ENCODE results near the gene NDUFB8.

The NDUFB8 gene

GRCh38 chr10:100487529-100487928 lies 42.1 kb downstream of the NDUFB8 start:
- Histone ChIP-seq H3K27me3 (ENCODE audit: insufficient read depth, low read length) (no peaks in the 10 kb centered on the region), H3K36me3 (ENCODE audit: insufficient read depth, low read length) (peaks cover 18% of the 10 kb centered on the region), H3K9me3 (ENCODE audit: low read length) (peaks cover 3% of the 10 kb centered on the region), H2AFZ (ENCODE audit: low read depth, low read length) (no peak overlapping the region), H3K4me1 (ENCODE audit: insufficient read depth, low read length) (peaks cover 36% of the 10 kb centered on the region), H3K4me3 (ENCODE audit: low read length) (no peak overlapping the region)

- H3K4me1 ChIP-seq (ENCODE audit: insufficient read depth, low read length) = peaks cover 40% of the 10 kb centered on the region
- peaks cover 3% of the 10 kb centered on the region for H3K9me3 ChIP-seq (ENCODE audit: low read length)
- peaks cover 18% of the 10 kb centered on the region for H3K36me3 ChIP-seq (ENCODE audit: insufficient read depth, low read length)
- no peaks in the 10 kb centered on the region for H3K27me3 ChIP-seq (ENCODE audit: insufficient read depth, low read length)
- H3K4me3 ChIP-seq (ENCODE audit: low read length) = no peak overlapping the region
- no peak overlapping the region for H2AFZ ChIP-seq (ENCODE audit: low read depth, low read length)
Measured at GRCh38 chr10:100485801-100486495, 43.7 kb downstream of the NDUFB8 start.

- H3K4me3 ChIP-seq (ENCODE audit: low read length) = no peak overlapping the region
- peaks cover 40% of the 10 kb centered on the region for H3K4me1 ChIP-seq (ENCODE audit: insufficient read depth, low read length)
- peaks cover 18% of the 10 kb centered on the region for H3K36me3 ChIP-seq (ENCODE audit: insufficient read depth, low read length)
- no peak overlapping the region for H2AFZ ChIP-seq (ENCODE audit: low read depth, low read length)
- peaks cover 3% of the 10 kb centered on the region for H3K9me3 ChIP-seq (ENCODE audit: low read length)
- no peaks in the 10 kb centered on the region for H3K27me3 ChIP-seq (ENCODE audit: insufficient read depth, low read length)
Measured at GRCh38 chr10:100485366-100485765, 44.3 kb downstream of the NDUFB8 start.

- H3K9me3 ChIP-seq (ENCODE audit: low read length) = no peaks in the 10 kb centered on the region
- H3K36me3 ChIP-seq (ENCODE audit: insufficient read depth, low read length) = peaks cover 10% of the 10 kb centered on the region
- peaks cover 13% of the 10 kb centered on the region for H3K27me3 ChIP-seq (ENCODE audit: insufficient read depth, low read length)
- H3K4me1 ChIP-seq (ENCODE audit: insufficient read depth, low read length) = peaks cover 40% of the 10 kb centered on the region
- H3K4me3 ChIP-seq (ENCODE audit: low read length) = no peak overlapping the region
- H2AFZ ChIP-seq (ENCODE audit: low read depth, low read length) = no peak overlapping the region
Measured at GRCh38 chr10:100483876-100484666, 45.6 kb downstream of the NDUFB8 start.

- H3K4me3 ChIP-seq (ENCODE audit: low read length) = peak overlapping the region; percentile 4
- peaks cover 40% of the 10 kb centered on the region for H3K4me1 ChIP-seq (ENCODE audit: insufficient read depth, low read length)
- no peaks in the 10 kb centered on the region for H3K9me3 ChIP-seq (ENCODE audit: low read length)
- no peak overlapping the region for H2AFZ ChIP-seq (ENCODE audit: low read depth, low read length)
- H3K36me3 ChIP-seq (ENCODE audit: insufficient read depth, low read length) = peaks cover 3% of the 10 kb centered on the region
- H3K27me3 ChIP-seq (ENCODE audit: insufficient read depth, low read length) = peaks cover 18% of the 10 kb centered on the region
Measured at GRCh38 chr10:100482834-100483185, 46.9 kb downstream of the NDUFB8 start.

- Histone ChIP-seq H3K36me3 (ENCODE audit: insufficient read depth, low read length) (no peaks in the 10 kb centered on the region), H3K4me3 (ENCODE audit: low read length) (peak overlapping the region; percentile 16), H3K9me3 (ENCODE audit: low read length) (no peaks in the 10 kb centered on the region), H3K27me3 (ENCODE audit: insufficient read depth, low read length) (peaks cover 18% of the 10 kb centered on the region), H2AFZ (ENCODE audit: low read depth, low read length) (no peak overlapping the region), H3K4me1 (ENCODE audit: insufficient read depth, low read length) (peaks cover 40% of the 10 kb centered on the region)
Measured at GRCh38 chr10:100482181-100482833, 47.4 kb downstream of the NDUFB8 start.

GRCh38 chr10:100481462-100482081 lies 48.1 kb downstream of the NDUFB8 start:
- no peak overlapping the region for H2AFZ ChIP-seq (ENCODE audit: low read depth, low read length)
- H3K27me3 ChIP-seq (ENCODE audit: insufficient read depth, low read length) = peaks cover 18% of the 10 kb centered on the region
- H3K4me1 ChIP-seq (ENCODE audit: insufficient read depth, low read length) = peaks cover 35% of the 10 kb centered on the region

GRCh38 chr10:100480002-100480401 lies 49.7 kb downstream of the NDUFB8 start:
- Histone ChIP-seq H3K4me1 (ENCODE audit: insufficient read depth, low read length) (peaks cover 19% of the 10 kb centered on the region), H3K9me3 (ENCODE audit: low read length) (no peaks in the 10 kb centered on the region), H3K4me3 (ENCODE audit: low read length) (no peak overlapping the region), H2AFZ (ENCODE audit: low read depth, low read length) (no peak overlapping the region), H3K27me3 (ENCODE audit: insufficient read depth, low read length) (peaks cover 18% of the 10 kb centered on the region), H3K36me3 (ENCODE audit: insufficient read depth, low read length) (no peaks in the 10 kb centered on the region)

More at GRCh38 chr10:100481462-100482081, 48.1 kb downstream of the NDUFB8 start:
- Histone ChIP-seq H3K4me3 (ENCODE audit: low read length) (peak overlapping the region; percentile 20), H3K36me3 (ENCODE audit: insufficient read depth, low read length) (no peaks in the 10 kb centered on the region), H3K9me3 (ENCODE audit: low read length) (no peaks in the 10 kb centered on the region)

- peaks cover 18% of the 10 kb centered on the region for H3K27me3 ChIP-seq (ENCODE audit: insufficient read depth, low read length)
Measured at GRCh38 chr10:100479037-100479436, 50.6 kb downstream of the NDUFB8 start.

GRCh38 chr10:100477970-100478369 lies 51.7 kb downstream of the NDUFB8 start:
- peaks cover 4% of the 10 kb centered on the region for H3K4me1 ChIP-seq (ENCODE audit: insufficient read depth, low read length)
- no peak overlapping the region for H3K4me3 ChIP-seq (ENCODE audit: low read length)
- H3K9me3 ChIP-seq (ENCODE audit: low read length) = no peaks in the 10 kb centered on the region
- H3K36me3 ChIP-seq (ENCODE audit: insufficient read depth, low read length) = no peaks in the 10 kb centered on the region
- no peak overlapping the region for H2AFZ ChIP-seq (ENCODE audit: low read depth, low read length)
- H3K27me3 ChIP-seq (ENCODE audit: insufficient read depth, low read length) = peaks cover 18% of the 10 kb centered on the region

More at GRCh38 chr10:100479037-100479436, 50.6 kb downstream of the NDUFB8 start:
- H3K36me3 ChIP-seq (ENCODE audit: insufficient read depth, low read length) = no peaks in the 10 kb centered on the region
- peaks cover 9% of the 10 kb centered on the region for H3K4me1 ChIP-seq (ENCODE audit: insufficient read depth, low read length)
- no peaks in the 10 kb centered on the region for H3K9me3 ChIP-seq (ENCODE audit: low read length)
- no peak overlapping the region for H3K4me3 ChIP-seq (ENCODE audit: low read length)
- H2AFZ ChIP-seq (ENCODE audit: low read depth, low read length) = no peak overlapping the region

Data from neuron (in vitro differentiated cells).